Stimulated activated CD8-positive, alpha-beta memory T cell treated with anti-CD3 and anti-CD28 coated beads, Interleukin-7, amount 100 ng/mL, for 48 hours (primary cell): ENCODE results near the gene PDCD4.
A peak's percentile ranks its signal among the peaks of the same experiment; 100 is the strongest.
"Not testable (repeated sequence)": the region's sequence is repeated elsewhere in the genome, so short reads cannot be mapped to it uniquely, and the experiment has no call there.

Source experiments
- DNase-seq, 2 donors: peaks; one replicate each; pipeline ENCODE4 v3.0.0-alpha.2; 2020; ENCODE audit warnings: low read depth in 1 of 2; ENCODE audit errors: extremely low read depth in 1 of 2

Gene PDCD4

DNA sequence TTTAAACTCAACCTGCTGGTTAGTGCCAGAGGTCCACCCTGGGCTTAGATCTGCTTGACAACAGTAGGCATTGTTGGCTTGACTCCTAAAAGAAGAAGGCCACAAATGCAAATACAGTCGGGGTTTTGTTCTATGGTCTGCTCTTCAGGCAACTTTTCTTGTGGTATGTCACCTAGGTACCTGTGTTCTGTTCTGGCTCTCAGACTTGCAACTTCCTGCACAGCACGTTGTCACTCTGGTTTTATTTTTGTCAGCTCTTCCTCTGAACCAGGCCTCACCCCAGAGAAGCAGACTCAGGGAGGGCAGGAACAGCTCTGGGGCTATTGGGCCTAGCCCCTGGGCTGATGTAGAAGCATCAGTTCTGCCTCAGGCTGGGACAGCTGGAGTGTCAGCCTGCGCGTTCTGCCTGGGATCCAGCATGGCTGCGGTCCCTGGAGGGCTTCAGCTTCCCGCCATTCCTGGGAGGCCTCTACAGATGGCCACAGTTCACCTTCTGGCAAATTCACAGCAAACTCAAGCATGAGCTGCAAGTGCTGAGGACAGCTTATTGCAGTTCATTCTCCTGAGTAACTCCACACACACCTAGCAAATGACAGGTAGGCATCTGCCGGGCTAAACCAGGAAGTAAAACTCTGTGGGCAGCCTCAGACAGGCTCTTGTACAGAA lies 11.0 kb upstream of the PDCD4 start:
- DNase-seq, result no peak

DNA sequence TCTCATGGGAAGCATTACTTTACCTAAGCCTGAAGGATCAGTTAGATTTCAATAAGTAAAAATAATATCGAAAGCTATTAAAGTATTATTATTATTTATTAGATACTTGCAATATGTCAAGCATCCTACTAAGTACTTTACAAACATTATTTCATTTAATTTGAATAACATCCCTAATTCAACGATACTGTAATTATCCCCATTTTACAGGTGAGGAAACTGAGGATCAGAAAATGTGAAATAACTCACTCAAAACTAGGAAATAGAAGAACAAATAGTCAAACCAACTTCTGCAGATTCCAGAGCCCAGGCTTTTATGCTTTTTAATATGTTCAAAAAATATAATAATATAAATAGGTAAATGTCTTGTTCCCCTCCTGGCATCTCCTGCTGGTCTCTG lies 10.3 kb upstream of the PDCD4 start:
- DNase-seq, result no peak

DNA sequence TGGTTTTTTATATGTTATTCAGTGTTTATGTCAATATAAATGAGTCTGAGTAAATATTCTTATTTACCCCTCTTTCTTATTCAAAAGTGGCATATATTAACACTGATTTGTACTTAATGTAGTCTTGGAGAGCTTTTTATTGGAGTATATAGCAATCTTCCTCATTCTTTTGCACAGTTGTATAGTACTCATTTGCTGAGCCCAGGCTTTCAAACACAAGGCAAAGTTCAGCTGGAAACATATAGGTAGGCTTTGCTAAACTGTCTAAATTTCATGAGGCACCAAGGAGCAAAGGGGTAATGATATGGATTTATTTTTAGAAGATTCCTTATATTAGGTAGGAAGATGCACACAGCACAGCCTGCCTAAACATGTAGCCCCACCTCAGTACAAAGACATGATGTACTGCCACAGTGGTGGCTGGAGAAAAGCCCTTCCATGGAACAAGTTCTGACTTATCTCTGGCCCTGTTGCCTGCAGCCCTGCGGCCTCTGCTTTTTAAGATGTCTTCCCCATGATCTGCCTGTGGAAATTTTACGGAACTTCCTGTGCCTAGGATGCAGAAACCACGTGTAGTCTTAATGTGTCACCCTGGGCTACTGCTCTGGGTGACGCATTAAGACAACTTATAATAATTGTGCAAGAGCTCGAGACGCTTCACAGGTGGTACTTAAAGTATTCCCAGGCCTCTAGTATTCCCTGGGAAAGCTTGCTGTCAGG lies 9.6 kb upstream of the PDCD4 start:
- no peak for DNase-seq

DNA sequence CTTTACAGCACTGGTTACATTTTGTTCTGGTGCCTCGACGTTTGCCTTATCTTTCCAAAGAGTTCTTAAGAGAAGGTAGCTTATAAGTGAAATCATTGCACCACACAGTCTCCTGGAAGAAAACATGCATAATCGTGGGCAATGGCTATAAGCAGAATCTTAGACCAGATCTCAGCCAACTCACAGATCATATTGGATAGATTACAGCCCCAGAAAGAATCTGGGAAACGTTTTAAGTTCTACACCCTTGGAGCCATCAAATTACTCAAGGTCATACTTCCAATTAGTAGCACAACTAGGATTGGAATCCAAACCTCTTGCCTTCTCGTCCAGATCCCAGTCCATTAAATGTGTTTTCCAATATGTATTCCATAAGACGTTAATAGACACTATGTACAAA lies 8.8 kb upstream of the PDCD4 start:
- no peak for DNase-seq

DNA sequence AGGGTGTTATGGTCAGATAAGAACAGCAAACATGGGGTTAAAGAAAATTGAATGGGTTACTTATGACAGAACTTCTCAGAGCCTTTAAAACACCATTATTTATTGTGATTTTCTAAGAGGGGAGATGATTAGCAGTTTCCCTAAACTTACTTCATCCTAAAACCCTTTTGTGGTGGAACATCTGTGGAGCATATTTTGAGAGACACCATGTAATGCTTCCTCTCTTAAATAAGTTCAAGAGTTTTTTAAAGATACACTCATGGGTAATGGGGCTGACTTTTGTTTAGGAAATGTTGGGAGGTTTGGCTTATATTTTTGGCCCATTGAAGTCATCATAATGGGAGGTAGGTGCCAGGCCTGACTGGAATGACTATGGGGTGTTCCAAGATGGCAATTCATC lies 8.4 kb upstream of the PDCD4 start:
- no peak for DNase-seq

DNA sequence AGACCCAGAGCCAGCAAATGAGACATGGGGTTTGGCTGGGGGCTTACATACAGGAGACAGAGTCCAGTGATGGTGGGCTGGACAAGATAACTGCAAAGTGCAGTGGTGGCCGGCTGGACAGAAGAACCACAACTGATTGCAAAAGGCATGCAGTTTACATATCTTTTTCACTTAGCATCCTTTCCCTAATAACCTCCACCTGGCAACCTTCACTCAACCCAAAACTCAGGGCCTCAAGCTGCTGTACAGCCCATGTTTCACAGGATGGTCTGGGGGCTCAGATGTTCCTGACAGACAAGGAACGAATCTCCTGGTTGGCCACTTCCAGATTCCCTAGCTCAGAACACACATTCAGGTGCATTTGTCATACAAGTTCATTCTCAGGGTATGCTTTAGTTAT lies 7.8 kb upstream of the PDCD4 start:
- DNase-seq, result no peak

DNA sequence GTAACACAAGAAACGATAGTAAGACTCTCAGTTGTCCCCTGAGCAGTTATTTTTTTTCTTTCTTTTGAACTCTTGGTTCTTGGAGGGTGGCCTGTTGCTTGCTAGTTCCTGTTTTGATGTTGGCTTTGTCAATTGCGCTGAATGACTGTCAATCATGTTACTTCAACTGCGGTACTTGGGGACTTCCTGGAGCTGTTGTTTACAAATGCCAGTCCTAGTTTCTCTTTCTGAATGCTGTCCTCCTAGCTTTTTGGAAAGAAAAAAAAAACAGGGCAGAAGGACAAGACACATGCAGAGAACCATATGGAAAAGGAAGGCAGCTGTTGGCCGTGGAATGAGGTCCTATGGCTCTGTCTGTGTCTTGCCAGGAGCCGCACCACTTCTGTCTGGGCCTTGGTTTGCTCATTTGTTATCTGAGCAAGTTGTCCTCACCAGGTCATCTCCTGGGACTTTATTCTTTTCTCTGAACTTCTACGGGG lies 7.0 kb upstream of the PDCD4 start:
- DNase-seq, result no peak

DNA sequence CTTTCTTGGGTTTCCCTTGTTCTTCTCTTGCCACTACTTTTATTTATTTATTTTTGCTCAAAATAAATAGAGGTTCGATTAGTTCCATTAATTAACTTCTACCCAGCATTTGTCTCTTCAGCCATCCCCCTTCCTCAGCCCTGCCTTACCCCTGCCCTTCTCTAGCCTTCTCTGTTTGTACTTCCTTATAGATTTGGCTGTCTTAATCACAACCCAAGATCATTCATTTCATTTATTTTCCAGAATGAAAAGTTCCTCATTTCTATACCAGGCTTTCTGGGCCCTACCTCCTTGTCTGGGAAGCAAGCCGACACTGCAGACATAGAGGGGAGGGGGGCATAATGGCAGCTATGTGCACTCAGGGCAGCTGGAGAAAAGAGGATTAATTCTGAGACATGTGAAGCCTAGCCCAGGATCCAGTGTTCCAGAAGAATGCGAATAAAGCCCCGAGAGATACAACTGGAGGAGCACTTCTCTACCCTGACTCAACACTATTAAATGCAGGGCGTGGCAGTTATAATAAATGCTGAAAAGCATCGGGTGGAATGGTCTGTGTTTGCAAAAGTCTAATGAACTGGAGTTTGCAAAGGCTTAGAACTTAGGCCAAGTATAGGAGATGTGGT lies 6.4 kb upstream of the PDCD4 start:
- DNase-seq, result no peak

DNA sequence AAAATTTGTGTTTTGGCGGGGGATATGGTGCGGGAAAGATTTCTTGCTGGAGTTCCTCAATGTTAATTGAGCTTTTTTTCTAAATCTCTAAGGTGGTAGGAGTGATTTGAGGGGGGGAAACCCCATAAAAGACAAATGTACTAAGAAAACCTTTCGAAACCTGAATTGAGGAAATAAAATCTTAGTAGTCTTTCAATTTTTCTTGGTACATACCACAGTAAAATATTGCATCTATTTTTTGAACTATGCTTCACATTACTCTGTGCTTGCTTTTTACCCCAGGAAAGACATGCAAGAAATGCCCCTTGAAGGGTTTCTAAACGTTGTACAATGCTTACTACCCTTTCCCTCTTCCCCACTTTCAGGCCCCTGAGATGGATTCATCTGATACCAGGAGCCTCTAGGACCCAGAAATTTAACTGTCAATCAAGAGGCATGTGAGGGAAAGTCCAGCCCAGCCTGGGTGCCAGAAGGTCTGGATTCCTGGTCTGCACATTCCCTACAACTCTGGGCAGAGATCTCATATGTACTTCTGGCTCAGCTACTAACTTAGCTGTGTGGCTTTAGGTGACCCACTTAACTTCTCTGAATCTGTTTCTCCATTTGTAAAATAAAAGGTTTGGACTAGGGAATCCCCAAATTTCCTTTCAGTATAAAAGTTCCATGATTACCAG lies 5.8 kb upstream of the PDCD4 start:
- no peak for DNase-seq

DNA sequence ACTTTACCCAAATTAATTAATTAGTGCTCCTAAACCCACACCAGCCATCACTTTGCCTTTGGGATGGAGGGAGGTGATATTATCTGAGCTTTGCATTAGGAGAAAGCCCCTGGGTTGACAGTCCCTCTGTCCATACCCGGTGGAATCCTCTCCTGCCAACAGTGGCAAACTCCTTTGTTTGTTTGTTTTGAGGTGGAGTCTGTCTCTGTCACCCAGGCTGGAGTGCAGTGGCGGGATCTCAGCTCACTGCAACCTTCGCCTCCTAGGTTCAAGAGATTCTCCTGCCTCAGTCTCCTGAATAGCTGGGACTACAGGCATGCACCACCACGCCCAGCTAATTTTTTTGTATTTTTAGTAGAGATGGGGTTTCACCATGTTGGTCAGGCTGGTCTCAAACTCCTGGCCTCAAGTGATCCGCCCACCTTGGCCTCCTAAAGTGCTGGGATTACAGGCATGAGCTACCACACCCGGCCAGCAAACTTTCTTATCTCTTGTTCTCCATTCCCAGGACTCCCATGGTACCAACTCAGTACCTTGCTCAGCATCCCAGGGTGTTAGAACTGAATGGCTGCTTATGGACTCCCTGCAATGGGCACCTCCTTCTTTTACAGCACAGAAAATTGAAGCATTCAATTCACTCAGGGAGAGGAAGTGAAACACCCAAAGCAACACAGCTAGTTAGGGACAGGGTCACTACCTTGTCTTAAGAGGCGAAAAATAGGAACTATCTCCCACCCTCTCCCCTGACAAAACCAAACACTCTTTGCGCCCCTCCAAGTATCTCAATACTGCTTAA lies 4.5 kb upstream of the PDCD4 start:
- DNase-seq, result not testable (repeated sequence)

DNA sequence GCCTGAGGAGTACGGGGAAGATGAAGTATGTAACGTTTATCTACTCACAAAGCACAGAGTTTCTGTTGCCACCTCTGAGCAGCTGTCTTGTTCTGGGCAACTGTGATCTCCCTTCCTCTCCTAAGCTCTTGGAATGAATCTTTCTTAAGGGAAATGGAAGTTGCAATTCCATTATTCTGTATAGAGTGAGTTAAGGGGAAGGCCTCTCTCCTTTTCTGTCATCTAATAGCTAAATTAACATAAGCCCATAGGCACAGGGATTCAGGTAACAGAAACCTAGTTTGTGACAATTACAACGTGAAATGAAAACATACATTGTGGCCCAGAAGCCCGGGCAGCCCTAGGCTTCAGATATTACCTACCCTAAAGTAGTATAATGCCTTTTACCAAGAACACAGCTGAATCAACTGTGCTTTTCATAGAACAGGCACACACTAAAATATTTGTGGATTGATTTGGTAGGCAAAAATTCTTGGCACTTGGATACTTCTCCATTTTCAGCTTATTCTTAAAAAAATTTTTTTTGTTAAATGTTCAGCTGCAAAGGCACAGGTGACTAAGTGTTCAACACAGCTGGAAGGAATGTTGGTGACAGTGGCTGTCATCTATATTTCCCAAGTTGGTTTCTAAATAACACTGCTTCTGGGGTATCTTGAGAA lies 3.8 kb upstream of the PDCD4 start:
- DNase-seq, result no peak

DNA sequence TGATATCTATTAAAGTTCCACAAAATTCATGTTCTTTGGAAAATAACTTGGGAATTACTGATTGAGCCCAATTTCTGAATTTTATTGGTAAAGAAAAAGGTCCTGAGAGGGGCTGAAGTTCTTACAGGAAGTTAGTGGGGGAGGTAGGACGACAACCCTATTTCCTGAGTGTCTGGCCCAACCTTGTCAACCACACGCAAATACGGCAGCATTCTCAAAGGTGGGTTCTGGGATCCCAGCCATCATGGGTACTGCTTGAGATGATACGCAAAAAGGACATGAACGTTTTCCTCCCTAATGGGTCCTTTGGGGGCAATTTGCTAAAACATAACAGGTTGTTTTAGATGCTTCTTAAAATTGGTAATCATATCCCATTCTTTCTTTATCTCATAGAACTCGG lies 2.7 kb upstream of the PDCD4 start:
- DNase-seq, result no peak

DNA sequence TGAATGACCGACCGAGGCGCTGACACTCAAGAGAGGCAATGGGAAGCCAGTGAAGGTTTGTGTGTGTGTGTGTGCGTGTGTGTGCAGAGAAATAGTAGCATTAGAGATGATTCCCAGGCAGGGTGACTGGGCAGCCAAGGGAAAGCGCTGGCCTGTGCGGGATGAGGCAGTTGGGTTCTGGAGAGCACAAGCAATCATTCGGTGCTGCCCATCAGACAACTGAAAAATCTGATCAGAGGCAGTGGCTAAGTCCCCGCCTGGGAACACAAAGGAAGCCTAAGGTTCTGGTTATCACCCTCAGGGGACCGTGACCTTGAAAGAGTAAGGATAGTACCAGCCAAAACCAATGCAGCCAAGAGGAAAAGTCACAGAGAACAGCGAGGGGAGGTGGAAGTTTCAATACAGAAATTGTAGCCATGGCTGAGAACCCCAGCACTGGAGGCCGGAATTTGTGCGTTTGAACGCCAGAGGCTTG lies 868 bp upstream of the PDCD4 start:
- DNase-seq, result no peak

DNA sequence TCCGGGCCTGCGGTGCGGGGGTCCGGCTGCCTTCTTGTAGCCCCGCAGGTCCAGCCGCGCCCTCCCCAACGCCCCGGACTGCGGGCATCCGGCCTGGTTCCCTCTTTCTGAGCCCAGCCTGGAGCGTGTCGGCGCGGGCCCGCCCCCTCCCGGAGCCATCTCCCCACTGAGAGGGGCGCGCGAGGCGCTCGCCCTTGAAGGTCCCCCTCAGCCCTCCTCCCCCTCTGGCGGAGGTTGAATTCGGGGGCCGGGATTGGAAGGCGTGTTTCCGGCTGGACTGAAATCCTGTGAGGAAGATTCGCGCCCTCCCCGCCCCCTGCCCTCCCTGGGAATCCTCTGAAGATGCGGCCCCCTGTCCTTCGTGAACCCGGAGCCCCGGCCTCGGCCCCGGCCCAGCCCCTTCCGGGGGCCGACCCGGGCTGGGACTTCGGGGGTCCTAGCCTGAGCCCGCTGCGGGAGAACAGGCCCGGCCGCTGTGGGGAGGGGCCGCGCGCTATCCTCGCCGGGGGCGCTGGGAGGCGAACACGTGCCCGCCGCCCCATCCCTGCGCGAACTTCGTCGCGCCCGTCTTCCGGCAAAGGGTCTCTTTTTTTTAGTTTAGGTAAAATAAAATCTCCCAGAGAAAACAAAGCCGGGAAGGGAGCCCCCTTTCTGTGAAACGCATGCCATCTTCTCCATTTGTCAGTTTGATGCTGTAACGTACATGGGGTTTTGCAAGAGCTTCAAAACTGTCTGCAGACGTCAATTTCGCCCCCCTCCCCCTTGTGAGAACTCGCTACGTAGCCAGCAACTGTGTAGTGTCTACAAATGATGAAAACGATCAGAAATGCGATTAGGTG lies 636 bp downstream of the PDCD4 start:
- DNase-seq, result peak; percentile 54 to 72

DNA sequence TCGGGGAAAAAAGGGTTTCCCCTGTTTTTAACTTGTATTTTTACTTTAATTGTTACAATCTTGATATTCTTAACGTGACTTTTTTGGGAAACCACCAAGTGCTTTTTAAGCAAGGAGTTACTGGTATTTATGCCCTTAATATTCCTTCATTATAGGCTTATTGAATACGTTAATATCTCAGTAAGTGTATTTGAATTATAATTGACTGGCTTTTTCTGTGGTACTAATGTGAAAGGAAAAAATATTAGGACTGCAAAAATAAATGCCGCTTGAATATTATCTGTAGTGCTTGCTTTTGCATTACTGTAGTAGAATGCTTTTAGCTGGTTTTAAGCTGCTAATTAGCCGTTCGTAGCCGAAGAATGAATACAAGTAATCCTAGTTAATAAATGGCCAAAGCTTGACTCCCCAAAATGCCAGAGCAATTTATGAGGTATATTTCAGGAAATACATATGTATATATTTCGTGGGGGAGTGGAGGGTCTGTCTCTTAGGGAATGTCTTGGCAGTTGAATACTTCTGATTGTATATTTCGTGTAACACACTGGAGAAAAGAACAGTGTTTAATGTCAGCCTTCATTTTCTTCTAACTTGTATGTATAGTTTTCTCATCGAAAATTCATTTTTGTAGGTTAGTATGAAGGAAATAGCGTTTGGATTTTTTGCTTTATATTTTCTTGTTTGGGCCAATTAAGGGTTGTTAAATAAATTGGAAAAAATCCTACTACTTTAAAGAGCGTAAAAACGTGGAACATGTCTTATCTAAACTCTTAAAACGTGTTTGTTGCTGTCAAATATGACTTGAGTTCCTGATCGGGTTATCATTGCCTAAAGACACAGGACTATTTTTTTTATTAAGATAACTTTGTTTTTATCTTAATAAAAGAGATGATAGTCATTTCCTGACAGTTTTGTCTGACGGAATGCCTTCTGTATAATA lies 1.5 kb downstream of the PDCD4 start:
- no peak for DNase-seq

DNA sequence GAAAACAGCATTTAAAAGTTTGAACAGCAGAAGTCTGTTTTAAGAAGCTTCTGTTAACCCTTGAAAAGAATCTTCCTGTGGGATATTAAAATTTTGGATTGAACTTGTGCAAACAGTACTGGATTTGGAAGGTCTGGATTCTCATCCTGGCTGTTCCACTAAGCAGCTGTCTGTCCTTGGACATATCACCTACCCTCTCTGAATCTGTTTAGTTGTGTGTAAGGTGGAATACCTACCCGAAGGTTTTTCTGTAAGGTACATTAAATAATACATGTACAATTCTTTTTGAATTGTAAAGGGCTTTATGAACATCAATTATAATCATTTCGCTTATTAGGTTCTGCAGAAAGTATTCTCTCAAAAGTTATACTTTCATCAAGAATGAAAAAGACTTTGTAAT lies 2.2 kb downstream of the PDCD4 start:
- DNase-seq, result no peak

DNA sequence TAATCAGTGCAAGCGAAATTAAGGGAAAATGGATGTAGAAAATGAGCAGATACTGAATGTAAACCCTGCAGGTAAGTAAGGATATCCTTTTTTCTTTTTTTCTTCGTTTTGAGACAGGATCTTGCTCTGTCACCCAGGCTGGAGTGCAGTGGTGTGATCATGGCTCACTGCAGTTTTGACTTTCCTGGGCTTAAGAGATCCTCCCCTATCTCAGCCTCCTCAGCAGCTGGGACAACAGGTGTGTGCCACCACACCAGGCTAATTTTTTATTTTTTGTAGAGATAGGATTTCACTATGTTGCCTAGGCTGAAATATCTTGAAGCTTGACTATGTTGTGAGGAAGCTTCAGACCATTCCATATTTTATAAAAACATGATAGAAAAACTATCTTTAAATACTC lies 4.3 kb downstream of the PDCD4 start:
- DNase-seq, result no peak

DNA sequence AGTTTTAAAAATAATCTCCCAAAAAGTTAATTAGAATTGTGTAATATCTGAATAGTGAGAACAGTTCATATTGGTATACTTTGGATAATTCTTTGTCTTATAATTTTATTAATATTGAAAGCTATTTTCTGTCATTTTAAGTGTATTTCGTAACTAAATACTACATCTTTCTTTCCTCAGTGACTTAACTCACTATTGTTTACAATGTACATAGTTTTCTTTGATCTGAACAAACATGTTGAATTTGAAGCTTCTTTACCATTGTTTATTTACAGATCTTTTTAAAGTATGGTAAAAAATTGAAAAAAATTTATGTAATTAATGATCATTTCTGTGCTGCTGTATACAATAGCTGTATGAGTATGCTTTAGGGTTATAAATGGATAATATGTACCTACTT lies 5.1 kb downstream of the PDCD4 start:
- DNase-seq, result no peak
